Skeletal muscle cell (primary cell): ENCODE data around the gene USP5.

Experiments used
- DNase-seq: peaks from one replicate; pipeline ENCODE4 v3.0.0-alpha.2; 2010; ENCODE audit warnings: low read depth
- H3K4me3 ChIP-seq: 2 replicates; pipeline ENCODE4 v1.5.1; 2011; ENCODE audit warnings: low read depth, mild to moderate bottlenecking, control low read depth, low read length, moderate library complexity

Gene USP5

DNA sequence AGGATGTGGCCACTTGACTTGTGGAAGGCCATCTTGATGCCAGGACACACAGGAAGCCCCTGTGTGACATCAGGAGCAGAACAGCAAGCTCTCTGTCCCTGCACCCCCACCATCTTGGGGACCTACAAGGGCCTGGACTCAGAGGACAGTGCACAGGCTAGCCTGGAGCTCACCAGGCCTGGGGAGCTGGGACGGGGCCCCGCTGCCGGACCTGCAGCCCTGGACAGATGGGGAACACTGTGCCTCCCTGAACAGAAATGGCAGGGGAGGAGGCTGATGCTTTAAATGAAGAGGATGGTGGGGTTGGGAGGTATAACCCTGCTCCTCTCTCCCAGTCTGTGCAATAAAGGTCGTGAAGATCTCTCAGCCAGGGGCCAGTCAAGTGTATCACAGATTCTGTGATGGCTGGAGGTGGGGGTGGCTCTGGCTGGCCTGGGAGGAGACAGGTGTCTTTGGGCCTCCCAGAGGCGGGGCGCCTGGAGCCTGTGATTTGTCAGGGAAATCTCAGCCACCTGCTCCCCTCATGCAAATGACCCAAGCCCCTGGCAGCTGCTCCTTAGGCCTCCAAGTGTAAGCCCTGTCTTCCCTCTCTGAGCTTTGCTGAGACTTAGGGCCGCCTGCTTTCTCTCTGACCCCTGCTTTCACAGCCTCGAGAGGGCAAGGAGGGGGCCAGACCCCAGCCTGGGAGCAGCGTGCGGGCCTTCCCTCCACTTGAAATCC, 12.3 kb upstream of the USP5 start:
- DNase-seq, result no peak
- H3K4me3 ChIP-seq, result no peak overlapping the region

DNA sequence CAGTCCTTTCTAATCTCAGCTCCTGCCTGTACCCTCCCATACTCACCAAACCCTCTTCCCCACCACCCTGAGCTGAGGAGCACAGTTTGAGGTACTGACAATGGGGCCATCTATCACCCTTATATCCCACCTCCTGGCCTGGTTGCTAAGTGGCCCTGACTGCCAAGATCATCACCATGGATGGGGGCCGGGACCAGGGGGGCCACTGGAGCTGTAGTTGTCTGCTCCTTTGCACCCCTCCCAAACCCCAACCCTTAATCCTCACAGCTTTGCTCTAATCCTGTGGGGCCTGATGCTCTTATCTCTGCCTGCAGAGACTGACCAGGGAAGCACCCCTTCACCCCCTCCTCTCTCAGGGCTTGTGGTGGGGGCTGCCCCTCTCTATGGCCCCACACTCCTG, 11.6 kb upstream of the USP5 start:
- no peak for DNase-seq
- H3K4me3 ChIP-seq, result no peak overlapping the region

DNA sequence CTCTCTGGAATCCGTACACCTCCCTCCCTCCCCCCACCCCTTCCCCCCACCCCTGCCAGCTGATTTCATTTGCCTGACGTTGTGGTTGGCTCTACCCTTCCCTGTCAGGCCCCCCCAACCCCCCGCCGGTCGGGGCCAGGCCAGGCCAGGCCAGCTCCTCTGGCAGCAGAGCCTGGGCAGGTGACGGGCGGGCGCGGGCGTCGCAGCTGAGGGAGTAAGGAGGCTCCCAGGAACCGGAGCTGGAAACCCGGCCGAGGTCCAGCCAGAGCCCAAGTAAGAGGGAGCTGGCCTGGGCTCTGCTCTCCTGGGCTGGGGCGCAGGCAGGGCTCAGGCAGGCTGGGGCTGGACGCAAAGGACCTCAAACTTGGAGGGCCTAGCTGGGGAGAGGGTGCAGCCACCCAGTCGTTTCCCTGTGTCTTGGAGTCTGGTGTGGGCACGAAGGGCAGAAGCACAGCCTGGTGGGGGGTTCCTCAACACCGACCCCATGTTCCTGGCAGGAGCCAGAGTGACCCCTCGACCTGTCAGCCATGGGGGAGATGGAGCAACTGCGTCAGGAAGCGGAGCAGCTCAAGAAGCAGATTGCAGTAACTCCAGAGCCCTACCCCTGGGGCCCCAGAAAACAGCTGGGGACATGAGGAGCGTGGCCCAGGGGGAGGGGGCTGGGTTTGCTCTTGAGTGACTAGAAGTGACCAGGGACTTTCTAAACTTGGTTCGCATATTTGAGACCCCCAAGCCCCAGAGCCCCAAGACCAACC, 11.0 kb upstream of the USP5 start, which contains the start of gene GNB3:
GNB3 (plus strand) TSS at position 165 of the 755 bp plus-strand sequence; CDS start at position 528, 363 bp downstream.
- no peak for DNase-seq

DNA sequence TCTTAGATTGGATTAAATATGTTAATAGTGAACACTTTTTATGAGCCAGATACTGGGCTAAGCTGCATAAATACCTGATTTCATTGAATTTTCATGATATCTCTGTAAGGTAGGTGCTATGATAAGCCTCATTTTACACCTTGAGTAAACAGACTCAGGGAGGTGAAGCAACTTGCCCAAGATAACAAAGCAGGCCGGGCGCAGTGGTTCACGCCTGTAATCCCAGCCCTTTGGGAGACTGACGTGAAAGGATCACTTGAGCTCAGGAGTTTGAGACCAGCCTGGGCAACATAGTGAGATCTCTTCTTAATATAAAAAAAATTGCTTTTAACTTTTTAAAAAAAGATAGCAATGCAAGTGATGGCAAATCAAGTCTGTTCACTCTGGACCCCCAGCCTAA, 9.9 kb upstream of the USP5 start:
- H3K4me3 ChIP-seq, result no peak overlapping the region
- DNase-seq, result no peak

More for the DNA sequence above, 11.0 kb upstream of the USP5 start, which contains the start of gene GNB3:
- no peak within 1 kb of the TSS for H3K4me3 ChIP-seq

DNA sequence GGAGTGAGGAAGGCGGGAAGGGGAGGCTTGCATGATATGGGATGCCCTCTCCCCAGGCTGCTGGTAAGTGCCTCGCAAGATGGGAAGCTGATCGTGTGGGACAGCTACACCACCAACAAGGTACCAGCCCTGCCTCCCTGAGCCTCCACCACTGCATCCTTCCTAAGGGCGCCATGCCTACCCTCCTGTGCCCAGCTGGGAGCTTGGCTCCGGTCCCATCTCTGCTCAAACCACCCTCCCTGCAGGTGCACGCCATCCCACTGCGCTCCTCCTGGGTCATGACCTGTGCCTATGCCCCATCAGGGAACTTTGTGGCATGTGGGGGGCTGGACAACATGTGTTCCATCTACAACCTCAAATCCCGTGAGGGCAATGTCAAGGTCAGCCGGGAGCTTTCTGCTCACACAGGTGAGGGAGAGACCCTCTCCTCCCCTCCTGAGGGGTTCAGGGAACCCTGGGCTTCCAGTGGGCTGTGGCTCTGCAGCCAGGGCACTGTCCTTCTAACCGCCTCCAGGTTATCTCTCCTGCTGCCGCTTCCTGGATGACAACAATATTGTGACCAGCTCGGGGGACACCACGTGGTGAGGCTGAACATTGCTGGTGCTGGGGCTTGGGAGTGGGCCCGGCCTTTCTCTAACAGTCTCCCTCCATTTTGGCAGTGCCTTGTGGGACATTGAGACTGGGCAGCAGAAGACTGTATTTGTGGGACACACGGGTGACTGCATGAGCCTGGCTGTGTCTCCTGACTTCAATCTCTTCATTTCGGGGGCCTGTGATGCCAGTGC, 8.6 kb upstream of the USP5 start:
- H3K4me3 ChIP-seq, result no peak overlapping the region

DNA sequence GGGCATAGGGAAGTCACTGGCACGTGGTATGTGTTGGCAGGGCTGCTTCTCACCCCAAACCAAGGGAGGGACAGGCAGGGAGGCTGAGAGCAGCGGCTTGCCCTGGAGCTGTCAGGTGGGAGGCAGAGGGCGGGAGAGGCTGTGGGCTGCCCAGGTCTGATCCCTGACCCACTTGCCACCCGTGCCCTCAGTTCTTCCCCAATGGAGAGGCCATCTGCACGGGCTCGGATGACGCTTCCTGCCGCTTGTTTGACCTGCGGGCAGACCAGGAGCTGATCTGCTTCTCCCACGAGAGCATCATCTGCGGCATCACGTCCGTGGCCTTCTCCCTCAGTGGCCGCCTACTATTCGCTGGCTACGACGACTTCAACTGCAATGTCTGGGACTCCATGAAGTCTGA, 6.6 kb upstream of the USP5 start:
- no peak overlapping the region for H3K4me3 ChIP-seq
- no peak for DNase-seq

More for the DNA sequence above, 8.6 kb upstream of the USP5 start:
- DNase-seq, result no peak

DNA sequence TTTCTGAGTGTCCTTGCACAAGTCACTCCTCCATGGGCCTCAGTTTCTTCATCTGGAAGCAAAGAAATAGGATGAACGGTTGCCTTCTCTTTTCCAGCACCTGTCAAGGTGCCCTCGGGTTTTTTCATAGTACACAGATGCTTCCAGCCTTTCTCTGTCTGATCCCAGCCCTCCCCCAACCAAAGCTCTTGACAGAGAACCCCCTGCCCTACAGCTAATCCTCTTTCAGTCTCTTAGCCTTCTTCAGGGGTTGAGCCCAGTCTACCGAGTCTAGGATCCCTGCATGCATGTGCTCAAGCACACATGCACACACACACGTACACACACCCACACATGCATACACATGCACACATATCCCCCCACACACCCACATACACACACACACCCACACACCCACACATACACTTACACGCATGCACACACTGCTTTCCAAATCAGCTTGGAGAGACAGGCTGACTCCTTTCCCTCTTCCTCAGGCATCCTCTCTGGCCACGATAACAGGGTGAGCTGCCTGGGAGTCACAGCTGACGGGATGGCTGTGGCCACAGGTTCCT, 5.6 kb upstream of the USP5 start:
- no peak overlapping the region for H3K4me3 ChIP-seq

DNA sequence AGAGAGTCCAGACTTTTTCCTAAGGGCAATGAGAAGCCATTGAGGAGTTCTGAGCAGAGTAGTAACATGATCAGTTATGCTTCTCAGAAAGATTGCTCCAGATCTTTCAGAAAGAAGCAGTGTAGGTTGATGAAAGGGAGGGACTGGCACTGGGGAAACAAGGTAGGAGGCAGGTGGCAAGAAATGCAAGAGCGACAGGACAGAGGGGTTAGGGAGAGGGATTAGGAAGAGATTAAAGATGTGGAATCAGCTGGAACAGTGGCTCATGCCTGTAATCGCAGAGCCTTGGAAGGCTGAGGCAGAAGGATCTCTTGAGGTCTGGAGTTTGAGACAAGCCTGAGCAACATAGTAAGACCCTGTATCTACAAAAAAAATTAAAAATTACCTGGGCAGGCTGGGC, 4.3 kb upstream of the USP5 start:
- no peak overlapping the region for H3K4me3 ChIP-seq
- no peak for DNase-seq

More for the DNA sequence above, 5.6 kb upstream of the USP5 start:
- no peak for DNase-seq

DNA sequence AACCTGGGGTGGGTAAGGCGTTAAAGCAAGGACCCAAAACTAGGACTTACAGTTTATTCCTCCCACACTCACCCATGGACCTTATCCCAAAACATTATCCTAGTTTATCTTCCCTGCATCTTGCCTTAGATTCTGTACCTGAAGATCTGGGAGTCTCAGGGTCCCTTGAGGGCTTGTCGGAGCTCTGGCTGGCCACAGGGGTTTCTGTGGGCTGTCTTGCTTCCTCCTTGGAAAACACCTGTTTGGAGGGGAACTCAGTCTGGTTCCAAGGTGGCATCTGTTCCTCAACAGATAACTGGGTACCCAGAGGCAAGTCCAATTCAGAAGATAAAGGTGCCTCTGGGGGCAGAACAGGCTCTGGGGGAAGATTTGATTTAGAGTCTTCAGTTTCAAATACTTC, 2.5 kb upstream of the USP5 start:
- H3K4me3 ChIP-seq, result no peak overlapping the region
- no peak for DNase-seq

DNA sequence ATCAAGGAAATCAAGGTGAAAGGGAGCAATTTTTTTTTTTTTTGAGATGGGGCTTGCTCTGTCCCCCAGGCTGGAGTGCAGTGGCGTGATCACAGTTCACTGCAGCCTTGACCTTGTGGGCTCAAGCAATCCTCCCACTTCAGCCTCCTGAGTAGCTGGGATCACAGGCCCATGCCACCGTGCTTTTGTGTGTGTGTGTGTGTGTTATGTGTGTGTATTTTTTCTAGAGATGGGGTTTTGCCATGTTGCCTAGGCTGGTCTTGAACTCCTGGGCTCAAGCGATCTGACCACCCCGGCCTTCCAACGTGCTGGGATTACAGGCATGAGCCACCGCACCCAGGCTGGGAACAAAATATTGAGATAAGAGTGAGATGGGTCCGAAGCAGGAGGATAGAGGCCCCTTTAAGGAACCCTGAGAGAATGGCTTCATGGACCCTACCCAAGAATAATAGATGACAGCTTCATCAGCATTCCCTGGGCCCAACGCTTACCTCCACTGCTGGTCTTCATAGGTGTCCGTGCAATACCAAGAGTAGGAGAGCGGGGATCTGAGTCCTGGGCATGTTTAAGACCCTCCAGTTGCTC, 1.9 kb upstream of the USP5 start:
- DNase-seq, result no peak
- H3K4me3 ChIP-seq, result peak overlapping the region; percentile 61

DNA sequence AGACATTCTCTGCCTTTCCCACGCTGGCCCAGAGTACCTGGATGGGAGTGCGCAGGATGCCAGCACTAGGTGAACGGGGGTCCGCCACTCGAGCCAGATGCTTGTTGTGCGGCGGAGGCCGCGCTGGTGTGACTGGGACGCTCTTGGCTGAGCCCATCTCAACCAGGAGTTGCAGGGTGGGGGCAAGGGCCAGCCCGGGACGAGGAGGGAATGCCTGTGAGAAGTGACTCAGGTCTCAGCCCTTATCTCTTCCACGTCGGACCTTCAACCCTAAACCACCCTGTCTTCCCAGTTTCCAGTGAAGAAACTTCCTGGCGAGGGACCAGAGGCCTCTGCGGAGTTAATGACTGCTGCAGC, 1.2 kb upstream of the USP5 start:
- DNase-seq, result no peak
- peak overlapping the region; percentile 61 for H3K4me3 ChIP-seq

DNA sequence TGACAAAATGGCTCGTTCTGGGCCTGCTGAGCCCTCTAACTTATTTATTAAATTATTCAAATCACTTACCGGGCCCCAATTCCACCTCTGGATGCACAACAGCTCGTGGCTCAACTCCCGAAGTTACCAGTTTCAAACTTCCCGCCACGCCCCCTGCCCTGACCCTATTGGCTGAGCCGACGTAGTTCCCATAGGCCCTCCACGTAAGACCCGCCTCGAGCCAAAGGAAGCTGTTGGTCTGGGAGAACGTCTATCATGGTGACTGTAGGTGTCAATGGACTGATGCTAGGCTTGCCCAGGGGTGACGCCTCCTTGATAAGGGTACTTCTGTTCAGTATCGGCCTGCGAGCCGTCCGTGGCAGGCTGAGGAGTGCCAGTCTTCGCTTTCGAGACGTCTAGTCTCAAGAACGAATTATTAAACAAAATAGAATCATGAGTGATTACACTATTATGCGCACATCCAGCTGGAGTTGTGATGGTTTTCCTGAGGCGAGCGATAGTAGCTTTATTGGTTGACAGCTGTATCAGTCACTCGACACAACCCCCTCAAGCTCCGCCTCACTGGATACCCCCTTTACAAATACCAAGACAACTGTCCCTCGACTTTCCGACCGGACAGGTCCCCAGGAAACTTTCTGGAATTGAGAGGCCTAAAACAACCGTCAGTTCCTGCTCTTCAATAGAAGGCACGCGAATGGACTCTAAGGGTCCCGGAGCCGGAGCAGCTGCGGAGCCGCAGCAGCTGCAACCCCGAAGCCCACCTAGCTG, 613 bp upstream of the USP5 start, which contains the start of gene CDCA3:
CDCA3 (minus strand) TSS at position 134 of the 768 bp plus-strand sequence. CDS start 334 bp downstream, outside the sequence.
- peak within 1 kb of the TSS; percentile 61 for H3K4me3 ChIP-seq
- peak; percentile 96 for DNase-seq

DNA sequence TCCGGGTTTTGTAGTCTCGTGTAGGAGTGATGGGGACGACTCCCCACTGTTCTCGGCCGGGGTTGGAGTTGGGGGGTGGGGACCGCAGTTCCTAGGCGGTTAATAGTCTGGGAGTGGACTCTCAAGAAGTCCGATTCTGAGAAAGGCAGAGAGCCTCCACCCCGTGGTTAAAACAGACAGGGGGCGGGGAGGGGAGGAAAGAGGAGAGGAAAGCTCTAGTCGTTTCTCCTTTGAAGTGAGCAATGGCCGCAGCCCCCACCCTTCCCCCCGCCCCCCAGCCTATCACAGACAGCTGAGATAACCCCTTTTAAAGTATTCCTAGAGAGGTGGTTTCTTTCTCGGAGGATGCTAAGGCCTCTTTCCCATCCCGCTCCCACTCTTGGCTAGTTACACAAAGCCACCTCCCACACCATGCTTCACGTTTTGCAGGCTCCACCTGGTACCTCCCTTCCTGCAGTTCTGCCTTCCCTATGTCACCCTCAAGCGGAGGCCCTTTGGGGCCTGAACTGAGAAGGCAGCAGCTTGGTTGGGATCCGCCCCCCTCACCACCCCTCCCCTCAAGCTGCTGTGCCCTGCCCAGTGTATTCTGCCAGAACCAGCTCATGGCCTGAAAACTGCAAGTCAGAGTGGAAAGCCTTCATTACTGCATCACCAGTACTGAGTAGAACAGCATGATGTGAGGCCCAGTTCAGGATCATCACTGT, 853 bp downstream of the USP5 start:
- peak overlapping the region; percentile 61 for H3K4me3 ChIP-seq
- peak; percentile 51 for DNase-seq

DNA sequence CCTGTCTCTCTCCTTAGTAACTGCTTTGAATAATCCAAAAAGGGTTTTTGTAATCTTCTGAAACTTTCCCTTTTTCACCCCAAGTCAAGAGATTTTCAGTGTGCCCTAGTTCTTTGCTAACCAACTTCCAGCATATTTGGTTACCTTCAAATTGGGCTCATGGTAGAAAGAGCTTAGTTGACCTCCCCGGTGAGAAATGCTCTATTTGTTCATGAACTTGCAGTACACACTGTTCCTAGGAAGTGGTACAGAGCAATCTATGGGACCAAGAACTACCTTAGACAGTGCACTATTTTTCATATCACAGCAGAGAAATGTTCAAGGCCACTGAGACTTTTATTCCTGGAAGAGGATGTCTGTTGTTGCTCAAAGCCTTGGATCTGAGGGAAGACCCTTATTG, 1.7 kb downstream of the USP5 start:
- H3K4me3 ChIP-seq, result no peak overlapping the region
- DNase-seq, result no peak

DNA sequence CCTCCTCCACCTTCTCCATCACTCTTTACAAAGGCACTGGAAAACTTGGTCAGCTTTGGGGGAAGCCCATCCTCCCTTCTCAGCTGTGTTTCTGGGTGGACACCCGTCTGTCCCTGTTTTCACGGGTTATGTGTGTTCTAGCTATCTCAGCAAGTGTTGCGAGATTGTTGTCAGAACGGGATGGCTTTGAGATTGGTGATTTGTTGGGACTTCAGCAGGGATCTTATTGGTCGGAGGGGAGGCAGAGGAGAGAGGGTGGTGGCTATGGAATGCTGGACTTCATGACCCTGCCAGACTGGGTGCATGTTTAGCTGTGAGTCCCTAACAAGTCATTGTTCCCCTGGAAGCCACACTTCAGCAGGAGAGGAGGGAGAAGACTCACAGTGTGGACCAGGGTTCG, 2.1 kb downstream of the USP5 start:
- no peak for DNase-seq
- no peak overlapping the region for H3K4me3 ChIP-seq

DNA sequence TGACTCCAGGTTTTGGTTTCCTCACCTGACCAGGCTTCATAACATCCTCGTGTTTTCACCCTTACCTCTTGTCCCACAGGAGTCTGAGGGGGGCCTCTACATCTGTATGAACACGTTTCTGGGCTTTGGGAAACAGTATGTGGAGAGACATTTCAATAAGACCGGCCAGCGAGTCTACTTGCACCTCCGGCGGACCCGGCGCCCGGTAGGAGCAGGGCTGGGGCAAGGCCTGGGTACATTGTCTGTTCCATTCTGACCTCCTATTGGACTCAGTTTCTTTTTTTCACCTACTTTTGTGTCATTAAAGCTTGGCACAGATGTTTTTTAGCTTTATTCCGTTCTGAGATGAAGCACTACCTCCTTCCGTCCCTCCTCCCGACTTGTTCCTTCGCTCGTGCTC, 3.4 kb downstream of the USP5 start:
- no peak for DNase-seq
- no peak overlapping the region for H3K4me3 ChIP-seq

DNA sequence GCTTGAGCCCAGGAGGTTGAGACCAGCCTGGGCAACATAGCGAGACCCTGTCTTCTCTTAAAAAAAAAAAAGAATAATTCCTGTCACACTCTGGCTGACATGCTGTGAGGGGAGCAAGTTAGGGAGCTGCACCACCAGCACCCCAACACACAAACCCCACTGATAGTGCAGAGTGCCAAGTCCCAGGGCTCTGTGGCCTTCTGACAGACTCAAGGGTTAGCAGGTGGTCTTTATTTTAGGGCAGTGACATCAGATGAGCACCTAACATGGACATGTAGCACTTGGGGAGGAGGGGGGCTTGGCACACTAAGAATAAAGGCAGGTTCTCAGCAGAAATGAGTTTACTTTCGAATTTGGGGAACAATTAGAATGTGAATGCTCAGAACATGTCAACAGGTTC, 6.8 kb downstream of the USP5 start:
- no peak overlapping the region for H3K4me3 ChIP-seq
- no peak for DNase-seq

DNA sequence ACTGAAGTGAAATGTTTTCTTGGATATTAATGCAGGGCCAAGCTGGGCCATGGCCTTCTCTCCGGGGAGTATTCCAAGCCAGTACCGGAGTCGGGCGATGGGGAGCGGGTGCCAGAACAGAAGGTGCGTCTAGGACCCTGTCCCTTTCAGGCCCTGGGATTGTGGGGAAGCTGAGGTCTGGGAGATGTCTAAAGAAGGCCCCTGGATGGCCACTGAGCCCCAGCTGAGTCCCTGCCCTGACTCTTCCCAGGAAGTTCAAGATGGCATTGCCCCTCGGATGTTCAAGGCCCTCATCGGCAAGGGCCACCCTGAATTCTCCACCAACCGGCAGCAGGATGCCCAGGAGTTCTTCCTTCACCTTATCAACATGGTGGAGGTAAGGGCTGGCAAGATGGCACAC, 8.2 kb downstream of the USP5 start:
- H3K4me3 ChIP-seq, result no peak overlapping the region
- no peak for DNase-seq
